Liver (tissue), 3 donors: ENCODE results near the gene SDK2.

ENCODE experiments used
- JUND ChIP-seq, 2 donors: IDR thresholded peaks; 2 replicates each; pipeline ENCODE4 v1.6.1; 2016; ENCODE audit warnings: antibody characterized with exemption in 2 of 2
- TF ChIP-seq, protein P1 (sequence below): fragments of 150-350 bp; IDR thresholded peaks from 2 replicates; pipeline ENCODE4 v1.5.1; 2017; ENCODE audit warnings: improper control_type of control experiment, low read depth, low read length; ENCODE audit not compliant: missing input control
- donor health status: healthy.
- donor health status: healthy.

DNA sequence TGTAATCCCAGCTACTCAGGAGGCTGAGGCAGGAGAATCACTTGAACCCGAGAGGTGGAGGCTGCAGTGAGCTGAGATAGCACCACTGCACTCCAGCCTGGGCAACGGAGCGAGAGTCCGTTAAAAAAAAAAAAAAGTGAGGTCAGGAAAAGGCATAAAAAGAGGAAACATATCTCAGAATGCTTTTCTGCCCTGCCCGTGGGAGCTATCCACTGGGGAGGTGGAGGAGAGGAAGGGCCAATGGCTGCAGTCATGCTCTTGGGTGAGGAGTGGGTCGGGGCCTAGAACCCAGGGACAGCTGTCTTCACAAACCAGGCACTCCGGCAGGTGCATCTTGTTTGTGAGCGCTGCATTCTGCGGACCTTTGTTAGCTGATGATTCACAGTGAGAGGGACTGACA, 272.4 kb downstream of the SDK2 start:
- TF ChIP-seq, protein P1, sequence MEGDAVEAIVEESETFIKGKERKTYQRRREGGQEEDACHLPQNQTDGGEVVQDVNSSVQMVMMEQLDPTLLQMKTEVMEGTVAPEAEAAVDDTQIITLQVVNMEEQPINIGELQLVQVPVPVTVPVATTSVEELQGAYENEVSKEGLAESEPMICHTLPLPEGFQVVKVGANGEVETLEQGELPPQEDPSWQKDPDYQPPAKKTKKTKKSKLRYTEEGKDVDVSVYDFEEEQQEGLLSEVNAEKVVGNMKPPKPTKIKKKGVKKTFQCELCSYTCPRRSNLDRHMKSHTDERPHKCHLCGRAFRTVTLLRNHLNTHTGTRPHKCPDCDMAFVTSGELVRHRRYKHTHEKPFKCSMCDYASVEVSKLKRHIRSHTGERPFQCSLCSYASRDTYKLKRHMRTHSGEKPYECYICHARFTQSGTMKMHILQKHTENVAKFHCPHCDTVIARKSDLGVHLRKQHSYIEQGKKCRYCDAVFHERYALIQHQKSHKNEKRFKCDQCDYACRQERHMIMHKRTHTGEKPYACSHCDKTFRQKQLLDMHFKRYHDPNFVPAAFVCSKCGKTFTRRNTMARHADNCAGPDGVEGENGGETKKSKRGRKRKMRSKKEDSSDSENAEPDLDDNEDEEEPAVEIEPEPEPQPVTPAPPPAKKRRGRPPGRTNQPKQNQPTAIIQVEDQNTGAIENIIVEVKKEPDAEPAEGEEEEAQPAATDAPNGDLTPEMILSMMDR = no peak
- no peak for TF ChIP-seq JUND (IDR thresholded peaks at IDR 0.05)
